Raji (cell line): Measurements from ENCODE around the gene CD2AP.

Source experiments
- POLR2A ChIP-seq: IDR thresholded peaks from 2 replicates; pipeline ENCODE4 v1.6.1; 2011; ENCODE audit warnings: low read depth, low read length, control low read depth; ENCODE audit not compliant: insufficient read depth

Gene CD2AP

DNA sequence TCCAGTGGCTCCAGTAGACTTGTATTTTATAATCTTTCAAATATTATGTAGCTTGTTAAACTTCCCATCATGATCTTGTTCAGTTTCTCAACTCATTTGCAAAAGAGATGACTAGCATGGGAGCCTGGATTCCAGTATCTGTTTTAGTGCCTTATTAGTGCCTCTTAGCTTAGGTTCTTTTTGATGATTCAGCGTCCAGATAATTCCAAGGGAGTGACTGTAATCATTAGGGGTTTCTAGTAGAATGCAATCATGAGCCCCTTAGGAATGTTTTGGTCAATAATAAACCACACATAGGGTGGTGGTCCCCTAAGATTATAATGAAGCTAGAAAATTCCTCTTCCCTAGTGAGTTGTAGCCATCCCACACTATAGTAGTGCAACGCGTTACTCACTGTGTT, 7.0 kb downstream of the CD2AP start:
- no peak for TF ChIP-seq POLR2A

DNA sequence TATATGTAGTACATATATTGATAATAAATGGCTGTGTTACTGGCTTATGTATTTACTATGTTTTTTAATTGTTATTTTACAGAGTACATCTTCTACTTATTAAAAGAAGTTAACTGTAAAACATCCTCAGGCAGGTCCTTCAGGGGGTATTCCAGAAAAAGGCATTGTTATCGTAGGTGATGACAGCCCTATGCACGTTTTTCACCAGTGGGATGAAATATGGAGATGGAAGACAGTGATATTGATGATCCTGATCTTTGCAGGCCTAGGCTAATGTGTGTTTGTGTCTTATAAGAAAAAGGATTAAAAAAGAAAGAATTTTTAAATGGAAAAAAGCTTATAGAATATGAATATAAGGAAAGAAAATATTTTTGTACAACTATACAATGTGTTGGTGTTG, 7.5 kb downstream of the CD2AP start:
- no peak for TF ChIP-seq POLR2A

DNA sequence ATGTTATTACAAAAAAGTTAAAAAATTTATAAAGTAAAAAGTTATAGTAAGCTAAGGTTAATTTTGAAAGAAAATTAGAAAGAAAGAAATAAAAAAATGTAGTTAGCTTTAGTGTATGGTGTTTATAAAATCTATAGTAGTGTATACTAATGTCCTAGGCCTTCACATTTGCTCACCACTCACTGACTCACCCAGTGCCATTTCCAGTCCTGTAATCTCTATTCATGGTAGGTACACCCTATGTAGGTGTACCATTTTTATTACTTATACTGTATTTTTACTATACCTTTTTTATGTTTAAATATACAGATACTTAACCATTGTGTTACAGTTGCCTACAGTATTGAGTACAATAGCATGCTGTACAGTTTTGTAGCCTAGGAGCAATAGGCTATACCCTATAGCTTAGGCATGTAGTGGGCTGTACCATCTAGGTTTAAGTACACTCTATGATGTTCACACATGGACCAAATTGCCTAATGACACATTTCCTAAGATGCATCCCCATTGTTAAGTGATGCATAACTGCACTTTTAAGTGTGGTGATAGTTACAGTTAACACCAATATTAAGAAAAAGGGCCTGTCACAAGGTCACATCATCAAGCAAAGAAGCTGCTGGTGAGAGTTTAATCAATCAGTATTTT, 8.0 kb downstream of the CD2AP start:
- no peak for TF ChIP-seq POLR2A

DNA sequence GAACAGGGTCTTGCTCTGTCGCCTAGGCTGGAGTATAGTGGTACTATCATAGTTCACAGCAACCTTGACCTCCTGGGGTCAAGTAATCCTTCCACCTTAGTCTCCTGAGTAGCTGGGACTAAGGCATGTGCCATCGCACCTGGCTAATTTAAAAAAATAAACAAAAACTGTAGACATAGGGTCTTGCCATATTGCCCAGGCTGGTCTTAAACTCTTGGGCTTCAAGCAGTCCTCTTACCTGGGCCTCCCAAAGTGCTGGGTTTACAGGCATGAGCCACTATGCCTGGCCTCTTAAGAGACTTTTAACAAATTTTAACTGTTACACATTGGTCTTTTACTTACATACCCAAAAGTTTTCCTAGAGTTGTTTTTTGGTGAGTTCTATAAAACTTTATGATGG, 12.4 kb downstream of the CD2AP start:
- TF ChIP-seq POLR2A = no peak

DNA sequence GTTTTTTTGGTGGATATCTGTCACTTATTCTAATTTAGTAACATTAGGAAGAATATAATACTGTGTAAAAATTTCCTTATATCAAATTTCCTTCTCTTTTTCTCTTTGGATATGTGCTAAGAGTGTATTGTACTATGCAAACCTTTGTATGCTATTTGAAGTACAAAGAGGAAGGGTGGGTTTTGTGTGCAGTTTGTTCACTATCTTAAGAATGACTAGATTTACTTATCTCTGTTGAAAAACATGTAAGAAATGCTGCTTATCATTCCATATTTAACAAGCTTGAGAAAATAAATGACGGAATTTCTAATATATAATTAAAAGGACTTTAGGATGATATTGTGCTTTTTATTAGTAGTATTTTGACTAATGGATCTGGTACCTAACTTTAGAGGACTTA, 13.1 kb downstream of the CD2AP start:
- TF ChIP-seq POLR2A = no peak

DNA sequence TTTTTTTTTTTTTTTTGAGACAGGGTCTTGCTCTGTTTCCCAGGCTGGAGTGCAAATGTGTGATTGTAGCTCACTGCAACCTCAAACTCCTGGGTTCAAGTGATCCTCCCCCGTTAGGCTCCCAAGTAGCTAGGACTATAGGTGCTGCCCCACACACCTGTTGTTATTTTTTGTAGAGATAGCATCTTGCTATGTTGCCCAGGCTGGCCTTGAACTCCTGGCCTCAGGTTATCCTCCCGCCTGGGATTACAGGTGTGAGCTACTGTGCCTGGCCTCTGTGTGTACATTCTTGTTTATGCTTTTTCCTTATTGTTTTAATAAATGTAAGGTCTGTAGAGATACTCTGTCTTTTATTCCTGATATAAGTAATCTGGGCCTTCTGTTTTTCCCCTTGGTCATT, 14.8 kb downstream of the CD2AP start:
- no peak for TF ChIP-seq POLR2A

DNA sequence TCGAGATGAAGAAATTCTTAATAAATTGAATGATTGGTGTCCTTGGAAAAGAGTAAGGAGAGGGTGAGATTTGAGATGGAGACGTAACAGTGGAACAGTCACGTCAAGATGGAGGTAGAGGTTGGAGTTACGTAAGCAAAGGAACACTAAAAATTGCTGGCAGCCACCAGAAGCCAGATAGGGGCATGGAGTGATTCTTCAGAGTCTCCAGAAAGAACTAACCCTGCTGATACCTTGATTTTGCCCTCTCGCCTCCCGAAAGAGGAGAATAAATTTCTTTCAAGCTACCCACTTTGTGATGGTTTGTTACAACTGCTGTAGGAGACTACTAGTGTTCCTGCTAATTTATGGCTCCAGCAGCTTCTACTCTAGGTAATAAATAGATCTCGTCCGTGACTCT, 17.6 kb downstream of the CD2AP start:
- TF ChIP-seq POLR2A = no peak

DNA sequence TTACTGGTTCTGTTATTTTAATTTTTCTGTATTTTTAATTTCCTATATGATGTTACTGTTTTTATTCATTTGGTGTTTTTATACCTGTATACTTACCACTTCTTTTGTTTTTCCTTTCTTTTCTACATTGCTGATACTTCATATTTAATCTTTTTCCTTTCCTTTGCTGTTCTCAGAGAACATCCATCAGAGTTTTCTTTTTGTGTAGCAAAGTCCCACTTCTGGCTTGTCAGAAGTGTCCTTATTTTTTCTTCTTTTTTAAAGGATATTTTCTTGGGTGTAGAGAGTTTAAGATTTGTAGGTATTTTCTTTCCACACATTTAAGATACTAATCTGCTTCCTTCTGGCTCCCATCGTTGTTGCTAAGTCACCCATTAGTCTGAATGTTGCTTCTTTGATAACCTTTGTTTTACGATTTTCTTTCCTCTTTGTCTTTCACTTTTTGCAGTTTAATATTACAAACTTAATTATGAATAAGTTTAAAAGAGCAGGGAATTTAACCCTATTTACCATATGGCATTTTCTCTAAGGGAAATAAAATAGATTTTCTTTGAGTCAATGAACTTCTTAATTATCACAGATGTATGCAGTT, 18.5 kb downstream of the CD2AP start:
- TF ChIP-seq POLR2A = no peak

DNA sequence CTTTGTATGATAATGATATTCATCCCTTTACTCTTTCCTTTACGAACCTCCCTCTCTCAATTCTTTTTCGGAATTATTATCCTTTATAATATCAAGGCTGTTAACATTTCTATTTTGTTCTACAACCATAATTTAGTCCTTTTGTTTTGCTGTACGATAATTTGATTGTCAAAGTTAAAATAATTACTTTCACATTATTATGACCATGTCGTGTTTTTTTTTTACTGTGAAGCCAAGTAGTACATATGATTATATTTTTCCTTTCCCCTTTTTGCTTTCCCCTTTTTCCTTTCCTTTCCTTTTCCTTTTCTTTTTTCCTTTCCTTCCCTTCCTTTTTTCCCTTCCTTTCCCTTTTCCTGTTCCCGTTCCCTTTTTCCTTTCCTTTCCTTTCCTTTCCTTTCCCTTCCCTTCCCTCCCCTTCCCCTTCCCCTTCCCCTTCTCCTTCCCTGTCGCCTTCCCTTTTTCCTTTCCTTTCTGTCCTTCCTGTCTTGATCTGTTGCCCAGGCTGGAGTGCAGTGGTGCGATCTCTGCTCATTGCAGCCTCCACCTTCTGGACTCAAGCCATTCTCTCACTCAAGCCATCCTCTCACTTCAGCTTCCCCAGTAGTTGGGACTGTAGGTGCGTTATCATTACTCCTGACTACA, 19.5 kb downstream of the CD2AP start:
- TF ChIP-seq POLR2A = no peak

DNA sequence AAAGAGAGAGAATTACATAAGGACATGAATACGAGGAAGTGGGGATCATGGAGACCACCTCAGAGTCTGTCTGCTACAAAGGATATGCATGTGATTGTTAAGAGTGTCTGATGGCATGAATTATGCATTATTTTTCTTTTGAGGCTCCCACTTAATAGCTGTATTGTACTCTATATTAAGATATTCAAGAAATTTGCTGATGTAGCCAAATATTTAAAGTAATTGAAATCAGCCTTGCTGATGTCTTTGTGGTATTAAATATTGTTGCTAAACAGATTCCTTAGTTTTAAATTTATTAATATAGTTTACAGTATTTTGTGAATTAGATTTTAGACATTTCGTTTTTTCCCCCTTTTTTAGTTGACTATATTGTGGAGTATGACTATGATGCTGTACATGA, 25.3 kb downstream of the CD2AP start:
- TF ChIP-seq POLR2A = no peak

DNA sequence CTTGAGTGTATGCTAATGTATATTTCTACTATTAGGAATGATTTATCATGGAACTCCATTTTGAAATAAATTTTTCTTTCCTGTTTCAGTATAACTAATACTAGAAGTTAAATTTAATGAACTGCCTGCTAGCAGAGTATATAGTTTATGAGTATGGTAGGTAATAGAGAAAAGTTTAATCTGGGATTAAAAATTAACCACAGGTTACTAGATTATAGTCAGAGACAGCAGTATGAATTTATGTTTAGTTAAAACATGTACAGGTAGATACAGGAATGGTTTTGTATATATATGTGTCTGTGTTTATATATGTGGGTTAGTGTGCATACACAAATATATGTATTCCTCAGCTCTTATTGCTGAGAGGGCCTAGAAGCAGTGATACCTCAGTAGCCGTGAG, 32.3 kb downstream of the CD2AP start:
- no peak for TF ChIP-seq POLR2A

DNA sequence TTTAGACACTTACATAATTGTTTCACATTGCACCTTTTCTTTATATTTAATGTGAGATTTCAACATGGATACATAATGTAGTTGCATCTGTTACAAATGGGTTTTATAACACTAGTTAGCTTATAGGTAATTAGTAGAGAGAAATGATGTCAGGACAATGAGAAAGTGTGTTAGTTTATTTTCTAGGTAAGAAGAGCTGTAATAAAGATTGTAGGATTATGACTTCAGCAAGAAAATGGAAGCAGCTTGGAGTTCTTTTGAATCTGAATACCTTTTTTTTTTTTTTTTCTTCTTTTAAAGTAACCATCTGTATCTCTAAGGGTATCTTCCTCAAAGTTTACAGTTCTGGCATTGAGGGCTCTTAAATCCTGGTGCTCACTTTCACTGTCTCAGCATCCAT, 35.3 kb downstream of the CD2AP start:
- TF ChIP-seq POLR2A = no peak

DNA sequence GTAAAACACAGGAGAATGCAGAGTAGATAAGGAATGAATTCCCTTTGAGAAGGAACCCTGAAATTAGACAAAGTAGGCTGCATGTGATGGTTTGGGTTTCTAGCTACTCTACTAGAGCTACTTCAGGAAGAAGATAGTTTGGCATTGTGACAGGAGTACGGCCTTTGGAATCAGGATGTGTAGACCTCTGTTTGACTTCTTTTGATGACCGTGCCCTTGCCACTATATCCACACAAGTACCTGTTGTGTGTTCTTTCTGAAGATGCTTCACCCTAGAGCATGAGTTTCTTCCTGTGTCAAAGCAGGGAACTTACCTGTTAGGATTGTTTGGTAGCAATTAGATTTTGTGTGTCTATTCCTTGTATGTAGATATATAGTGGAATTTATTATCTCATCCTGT, 41.7 kb downstream of the CD2AP start:
- no peak for TF ChIP-seq POLR2A

DNA sequence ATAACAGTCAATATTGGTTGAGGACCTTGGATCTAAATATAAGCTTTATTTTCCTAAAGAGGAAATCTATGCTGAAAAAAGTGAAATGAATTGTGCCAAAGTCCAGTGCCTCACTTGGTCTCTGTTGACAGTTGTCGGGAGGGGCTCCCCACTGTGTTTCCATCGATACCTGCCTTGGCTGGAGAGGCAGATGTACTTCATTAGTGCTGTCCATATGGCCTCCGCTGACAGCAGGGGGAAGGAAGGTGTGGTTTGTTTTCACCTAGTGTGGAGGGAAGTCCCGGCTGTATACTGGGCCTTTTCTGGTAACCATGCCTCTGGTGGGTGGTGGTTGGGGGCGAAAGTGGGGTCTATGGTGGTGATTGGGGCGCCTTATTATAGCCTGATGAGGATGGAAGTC, 42.7 kb downstream of the CD2AP start:
- no peak for TF ChIP-seq POLR2A

DNA sequence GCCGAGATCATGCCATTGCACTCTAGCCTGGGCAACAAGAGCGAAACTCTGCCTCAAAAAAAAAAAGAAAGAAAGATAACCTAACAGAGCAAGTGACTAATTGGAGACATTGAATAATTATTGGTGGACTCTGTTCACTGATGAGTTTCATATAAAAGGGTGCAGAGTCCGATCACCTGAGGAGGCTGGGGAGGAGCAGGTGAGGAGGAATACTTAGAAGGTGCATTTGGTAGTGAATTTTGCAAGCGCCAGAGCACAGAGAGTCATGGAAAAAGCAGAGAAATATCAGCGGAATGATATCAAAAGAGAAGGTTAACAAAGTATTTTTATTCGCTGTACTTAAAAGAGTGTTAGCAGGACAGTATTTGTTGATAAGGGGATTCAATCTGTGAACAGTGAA, 44.4 kb downstream of the CD2AP start:
- no peak for TF ChIP-seq POLR2A

DNA sequence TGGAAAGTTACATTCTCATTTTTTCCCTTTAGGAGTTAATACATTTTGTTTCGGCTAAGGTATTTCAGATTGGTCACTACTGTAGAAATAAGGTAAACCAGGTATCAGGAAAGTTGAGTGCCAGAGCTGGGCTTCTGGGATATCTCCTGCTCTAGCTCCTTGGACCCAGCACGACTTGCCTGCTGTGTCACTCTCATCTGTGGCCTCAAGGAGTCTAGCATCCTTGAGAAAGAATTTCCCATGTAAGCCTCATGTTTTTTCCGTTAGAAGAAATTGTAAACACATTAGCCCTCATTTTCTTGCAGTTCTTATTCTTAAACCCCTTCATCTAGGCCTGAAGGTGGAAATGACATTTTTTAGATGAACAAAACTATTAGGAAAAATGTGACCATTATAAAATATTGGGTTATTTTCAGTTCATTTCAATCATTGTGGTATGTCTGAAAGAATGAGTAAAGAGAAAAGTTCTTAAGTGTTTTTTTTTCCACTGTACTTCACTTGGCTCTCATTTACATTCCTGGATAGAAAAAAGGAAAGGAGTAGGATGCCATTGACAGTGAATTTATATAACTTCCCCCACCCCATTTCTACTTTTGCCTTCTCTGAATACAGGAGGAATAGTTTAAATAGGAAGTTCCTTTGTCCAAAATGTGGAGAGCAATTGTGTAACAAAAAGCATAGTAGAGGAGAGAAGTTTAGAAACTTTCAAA, 46.7 kb downstream of the CD2AP start:
- no peak for TF ChIP-seq POLR2A
